Measurements from ENCODE around the gene GNA12.

GNA12 gene

GRCh38 chr7:2813350-2814185 is 30.5 kb downstream of the GNA12 start:
- no peak overlapping the region for H3K27ac ChIP-seq (ENCODE audit: low read length)
- peaks cover 35% of the 10 kb centered on the region for H3K4me1 ChIP-seq (ENCODE audit: control insufficient read depth, low read depth, low read length)
- no peak overlapping the region for H3K9ac ChIP-seq (ENCODE audit: low read length)
- H3K4me3 ChIP-seq (ENCODE audit: low read length) = no peak overlapping the region
- no peaks in the 10 kb centered on the region for H3K36me3 ChIP-seq (ENCODE audit: control insufficient read depth, low read depth, low read length)
- H3K27me3 ChIP-seq (ENCODE audit: control insufficient read depth, insufficient read depth, low read length) = no peaks in the 10 kb centered on the region
- H3K9me3 ChIP-seq (ENCODE audit: control insufficient read depth, low read depth, low read length) = no peaks in the 10 kb centered on the region

- no peak overlapping the region for H3K4me3 ChIP-seq (ENCODE audit: low read length)
- H3K27me3 ChIP-seq (ENCODE audit: control insufficient read depth, insufficient read depth, low read length) = no peaks in the 10 kb centered on the region
- no peaks in the 10 kb centered on the region for H3K36me3 ChIP-seq (ENCODE audit: control insufficient read depth, low read depth, low read length)
- no peaks in the 10 kb centered on the region for H3K9me3 ChIP-seq (ENCODE audit: control insufficient read depth, low read depth, low read length)
- H3K27ac ChIP-seq (ENCODE audit: low read length) = no peak overlapping the region
- no peak overlapping the region for H3K9ac ChIP-seq (ENCODE audit: low read length)
- peaks cover 42% of the 10 kb centered on the region for H3K4me1 ChIP-seq (ENCODE audit: control insufficient read depth, low read depth, low read length)
Observed at GRCh38 chr7:2812831-2813230, 31.3 kb downstream of the GNA12 start.

- H3K36me3 ChIP-seq (ENCODE audit: control insufficient read depth, low read depth, low read length) = no peaks in the 10 kb centered on the region
- H3K9me3 ChIP-seq (ENCODE audit: control insufficient read depth, low read depth, low read length) = no peaks in the 10 kb centered on the region
- no peak overlapping the region for H3K9ac ChIP-seq (ENCODE audit: low read length)
- H3K27me3 ChIP-seq (ENCODE audit: control insufficient read depth, insufficient read depth, low read length) = no peaks in the 10 kb centered on the region
- peaks cover 43% of the 10 kb centered on the region for H3K4me1 ChIP-seq (ENCODE audit: control insufficient read depth, low read depth, low read length)
- no peak overlapping the region for H3K4me3 ChIP-seq (ENCODE audit: low read length)
- no peak overlapping the region for H3K27ac ChIP-seq (ENCODE audit: low read length)
Observed at GRCh38 chr7:2812114-2812487, 32.0 kb downstream of the GNA12 start.

GRCh38 chr7:2811476-2812113 is 32.5 kb downstream of the GNA12 start:
- Histone ChIP-seq H3K9ac (ENCODE audit: low read length) (no peak overlapping the region), H3K4me3 (ENCODE audit: low read length) (no peak overlapping the region), H3K9me3 (ENCODE audit: control insufficient read depth, low read depth, low read length) (no peaks in the 10 kb centered on the region), H3K27me3 (ENCODE audit: control insufficient read depth, insufficient read depth, low read length) (no peaks in the 10 kb centered on the region), H3K36me3 (ENCODE audit: control insufficient read depth, low read depth, low read length) (no peaks in the 10 kb centered on the region), H3K27ac (ENCODE audit: low read length) (no peak overlapping the region), H3K4me1 (ENCODE audit: control insufficient read depth, low read depth, low read length) (peaks cover 43% of the 10 kb centered on the region)

GRCh38 chr7:2810682-2811415 is 33.3 kb downstream of the GNA12 start:
- Histone ChIP-seq H3K9me3 (ENCODE audit: control insufficient read depth, low read depth, low read length) (no peaks in the 10 kb centered on the region), H3K27ac (ENCODE audit: low read length) (no peak overlapping the region), H3K36me3 (ENCODE audit: control insufficient read depth, low read depth, low read length) (no peaks in the 10 kb centered on the region), H3K9ac (ENCODE audit: low read length) (no peak overlapping the region), H3K4me3 (ENCODE audit: low read length) (no peak overlapping the region), H3K27me3 (ENCODE audit: control insufficient read depth, insufficient read depth, low read length) (no peaks in the 10 kb centered on the region), H3K4me1 (ENCODE audit: control insufficient read depth, low read depth, low read length) (peaks cover 42% of the 10 kb centered on the region)

GRCh38 chr7:2809903-2810625 is 34.0 kb downstream of the GNA12 start:
- Histone ChIP-seq H3K4me1 (ENCODE audit: control insufficient read depth, low read depth, low read length) (peaks cover 34% of the 10 kb centered on the region), H3K36me3 (ENCODE audit: control insufficient read depth, low read depth, low read length) (no peaks in the 10 kb centered on the region), H3K27ac (ENCODE audit: low read length) (no peak overlapping the region), H3K9me3 (ENCODE audit: control insufficient read depth, low read depth, low read length) (no peaks in the 10 kb centered on the region), H3K27me3 (ENCODE audit: control insufficient read depth, insufficient read depth, low read length) (no peaks in the 10 kb centered on the region), H3K9ac (ENCODE audit: low read length) (no peak overlapping the region), H3K4me3 (ENCODE audit: low read length) (no peak overlapping the region)

- Histone ChIP-seq H3K27ac (ENCODE audit: low read length) (no peak overlapping the region), H3K9ac (ENCODE audit: low read length) (no peak overlapping the region), H3K36me3 (ENCODE audit: control insufficient read depth, low read depth, low read length) (no peaks in the 10 kb centered on the region), H3K4me3 (ENCODE audit: low read length) (no peak overlapping the region), H3K4me1 (ENCODE audit: control insufficient read depth, low read depth, low read length) (peaks cover 30% of the 10 kb centered on the region), H3K27me3 (ENCODE audit: control insufficient read depth, insufficient read depth, low read length) (no peaks in the 10 kb centered on the region), H3K9me3 (ENCODE audit: control insufficient read depth, low read depth, low read length) (no peaks in the 10 kb centered on the region)
Observed at GRCh38 chr7:2808891-2809665, 35.0 kb downstream of the GNA12 start.

GRCh38 chr7:2807845-2808772 is 36.0 kb downstream of the GNA12 start:
- no peak overlapping the region for H3K9ac ChIP-seq (ENCODE audit: low read length)
- no peaks in the 10 kb centered on the region for H3K36me3 ChIP-seq (ENCODE audit: control insufficient read depth, low read depth, low read length)
- no peaks in the 10 kb centered on the region for H3K27me3 ChIP-seq (ENCODE audit: control insufficient read depth, insufficient read depth, low read length)
- H3K4me1 ChIP-seq (ENCODE audit: control insufficient read depth, low read depth, low read length) = peaks cover 31% of the 10 kb centered on the region
- no peaks in the 10 kb centered on the region for H3K9me3 ChIP-seq (ENCODE audit: control insufficient read depth, low read depth, low read length)
- H3K4me3 ChIP-seq (ENCODE audit: low read length) = no peak overlapping the region
- no peak overlapping the region for H3K27ac ChIP-seq (ENCODE audit: low read length)

- Histone ChIP-seq H3K27me3 (ENCODE audit: control insufficient read depth, insufficient read depth, low read length) (no peaks in the 10 kb centered on the region), H3K9me3 (ENCODE audit: control insufficient read depth, low read depth, low read length) (no peaks in the 10 kb centered on the region), H3K4me1 (ENCODE audit: control insufficient read depth, low read depth, low read length) (peaks cover 38% of the 10 kb centered on the region), H3K36me3 (ENCODE audit: control insufficient read depth, low read depth, low read length) (no peaks in the 10 kb centered on the region), H3K4me3 (ENCODE audit: low read length) (no peak overlapping the region), H3K27ac (ENCODE audit: low read length) (no peak overlapping the region), H3K9ac (ENCODE audit: low read length) (no peak overlapping the region)
Observed at GRCh38 chr7:2807460-2807844, 36.7 kb downstream of the GNA12 start.

- Histone ChIP-seq H3K9me3 (ENCODE audit: control insufficient read depth, low read depth, low read length) (no peaks in the 10 kb centered on the region), H3K36me3 (ENCODE audit: control insufficient read depth, low read depth, low read length) (no peaks in the 10 kb centered on the region), H3K4me1 (ENCODE audit: control insufficient read depth, low read depth, low read length) (peaks cover 43% of the 10 kb centered on the region), H3K9ac (ENCODE audit: low read length) (no peak overlapping the region), H3K27me3 (ENCODE audit: control insufficient read depth, insufficient read depth, low read length) (no peaks in the 10 kb centered on the region), H3K4me3 (ENCODE audit: low read length) (no peak overlapping the region), H3K27ac (ENCODE audit: low read length) (no peak overlapping the region)
Observed at GRCh38 chr7:2806571-2806970, 37.5 kb downstream of the GNA12 start.

All from iPS-18a (cell line).